Uterus (tissue), 2 donors: Measurements from ENCODE around the gene NCS1.

Experiments
- CTCF ChIP-seq, 4 experiments: fragments of 200-600 bp in 2 of 4; fragments of 450-650 bp in 2 of 4; sonication (generic) in 2 of 4; IDR thresholded peaks; one replicate each; pipeline ENCODE4 v1.5.1; 2016 to 2019; ENCODE audit warnings: antibody characterized with exemption in 4 of 4, mild to moderate bottlenecking in 2 of 4, moderate library complexity in 1 of 4
- POLR2A ChIP-seq, 2 donors: fragments of 450-650 bp; IDR thresholded peaks; one replicate each; pipeline ENCODE4 v1.6.1; 2016; ENCODE audit warnings: antibody characterized with exemption in 2 of 2, mild to moderate bottlenecking in 1 of 2, moderate library complexity in 1 of 2

DNA sequence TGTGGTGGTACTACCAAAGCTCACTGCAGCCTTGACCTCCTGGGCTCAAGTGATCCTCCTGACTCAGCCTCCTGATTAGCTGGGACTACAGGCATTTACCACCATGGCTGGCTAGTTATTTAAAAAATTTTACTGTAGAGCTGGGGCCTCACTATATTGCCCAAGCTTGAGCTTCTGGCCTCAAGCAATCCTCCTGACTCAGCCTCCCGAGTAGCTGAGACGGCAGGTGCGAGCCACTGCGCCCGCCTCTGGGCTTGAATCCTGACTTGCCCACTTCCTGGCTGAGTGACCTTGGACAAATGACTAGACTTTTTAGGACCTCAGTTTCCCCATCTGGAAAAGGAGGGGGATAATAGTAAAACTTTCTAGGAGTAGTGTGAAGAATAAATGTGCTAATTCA lies 32.1 kb downstream of the NCS1 start:
- no peak for TF ChIP-seq CTCF (IDR thresholded peaks at IDR 0.05)
- no peak for TF ChIP-seq POLR2A (IDR thresholded peaks at IDR 0.05)
